HEK293 (cell line): ENCODE measurements around the gene MYLK4.

Source experiments
- CTCF ChIA-PET: fragments of 350-600 bp; formaldehyde crosslinking; extraction: SDS; loops from one replicate; lab custom pipeline; 2021; ENCODE audit warnings: antibody characterized with exemption; lab: Yijun Ruan, JAX
- POLR2A ChIA-PET: fragments of 300-600 bp; formaldehyde crosslinking; extraction: SDS; loops from one replicate; lab custom pipeline; 2020; ENCODE audit warnings: antibody characterized with exemption, inconsistent platforms; lab: Yijun Ruan, JAX
- H3K27ac ChIP-seq: fragments of 200-500 bp; sonication (Bioruptor generic); 2 replicates; pipeline ENCODE4 v1.5.1; 2014; ENCODE audit warnings: low read depth, low read length, control low read depth, inconsistent platforms; ENCODE audit errors: extremely low read depth
- H3K36me3 ChIP-seq, 2 experiments: fragments of 200-500 bp in 1 of 2; sonication (Bioruptor generic) in 1 of 2; 1 replicate in 1 of 2; 2 replicates in 1 of 2; pipeline ENCODE4 v1.5.1; 2014 to 2017; ENCODE audit warnings: inconsistent platforms in 2 of 2, low read length in 2 of 2; ENCODE audit not compliant: control insufficient read depth in 2 of 2, insufficient read depth in 1 of 2
- H3K4me1 ChIP-seq: fragments of 200-500 bp; sonication (Bioruptor generic); 2 replicates; pipeline ENCODE4 v1.5.1; 2014; ENCODE audit warnings: mild to moderate bottlenecking, low read length, inconsistent platforms; ENCODE audit not compliant: control insufficient read depth, insufficient read depth
- H3K4me3 ChIP-seq: 2 replicates; pipeline ENCODE4 v1.5.1; 2011; ENCODE audit warnings: low read depth, mild to moderate bottlenecking, control low read depth, low read length, moderate library complexity
- H3K9me3 ChIP-seq: fragments of 200-500 bp; sonication (Bioruptor generic); 2 replicates; pipeline ENCODE4 v1.5.1; 2014; ENCODE audit warnings: low read depth, low read length, inconsistent platforms; ENCODE audit not compliant: control insufficient read depth, insufficient read depth
- HOXC10 ChIP-seq: sonication (generic); formaldehyde crosslinking; IDR thresholded peaks from 2 replicates; pipeline ENCODE4 v1.8.1; 2023; ENCODE audit warnings: mild to moderate bottlenecking, missing genetic modification reagents
- KLF8 ChIP-seq: fragments of 450-650 bp; formaldehyde crosslinking; IDR thresholded peaks from 2 replicates; pipeline ENCODE4 v1.5.1; 2016; ENCODE audit warnings: missing biosample characterization, missing genetic modification characterization
- OVOL3 ChIP-seq: fragments of 450-650 bp; formaldehyde crosslinking; IDR thresholded peaks from 2 replicates; pipeline ENCODE4 v1.5.1; 2016; ENCODE audit warnings: missing biosample characterization, missing genetic modification characterization
- REST ChIP-seq: fragments of 450-650 bp; formaldehyde crosslinking; IDR thresholded peaks from 2 replicates; pipeline ENCODE4 v1.5.1; 2016; ENCODE audit warnings: missing biosample characterization, missing genetic modification characterization
- SALL2 ChIP-seq: fragments of 450-650 bp; formaldehyde crosslinking; IDR thresholded peaks from 2 replicates; pipeline ENCODE4 v1.5.0; 2017; ENCODE audit warnings: missing biosample characterization, mild to moderate bottlenecking, missing genetic modification characterization, borderline replicate concordance
- ZBTB21 ChIP-seq: fragments of 450-650 bp; formaldehyde crosslinking; IDR thresholded peaks from 2 replicates; pipeline ENCODE4 v1.5.1; 2017; ENCODE audit warnings: missing biosample characterization, missing genetic modification characterization
- ZBTB6 ChIP-seq: fragments of 450-650 bp; formaldehyde crosslinking; IDR thresholded peaks from 2 replicates; pipeline ENCODE4 v1.5.1; 2017; ENCODE audit warnings: missing biosample characterization, missing genetic modification characterization
- ZNF140 ChIP-seq: fragments of 450-650 bp; formaldehyde crosslinking; IDR thresholded peaks from 2 replicates; pipeline ENCODE4 v1.5.1; 2016; ENCODE audit warnings: missing biosample characterization, missing genetic modification characterization
- ZNF184 ChIP-seq: fragments of 450-650 bp; IDR thresholded peaks from 2 replicates; pipeline ENCODE4 v1.5.1; 2018; ENCODE audit warnings: missing biosample characterization, mild to moderate bottlenecking, missing genetic modification characterization
- ZNF292 ChIP-seq: fragments of 450-650 bp; formaldehyde crosslinking; IDR thresholded peaks from 2 replicates; pipeline ENCODE4 v1.5.1; 2016; ENCODE audit warnings: low read depth, missing biosample characterization, missing genetic modification characterization, borderline replicate concordance
- ZNF335 ChIP-seq: fragments of 450-650 bp; formaldehyde crosslinking; conservative IDR thresholded peaks from 2 replicates; pipeline ENCODE4 v1.5.1; 2016; ENCODE audit warnings: missing biosample characterization, missing genetic modification characterization
- ZNF350 ChIP-seq: fragments of 450-650 bp; formaldehyde crosslinking; IDR thresholded peaks from 2 replicates; pipeline ENCODE4 v1.5.0; 2017; ENCODE audit warnings: missing biosample characterization, mild to moderate bottlenecking, missing genetic modification characterization
- ZNF354C ChIP-seq: fragments of 450-650 bp; formaldehyde crosslinking; IDR thresholded peaks from 2 replicates; pipeline ENCODE4 v1.5.1; 2016; ENCODE audit warnings: missing biosample characterization, missing genetic modification characterization, low read depth, borderline replicate concordance
- ZNF544 ChIP-seq: fragments of 450-650 bp; formaldehyde crosslinking; IDR thresholded peaks from 2 replicates; pipeline ENCODE4 v1.5.0; 2017; ENCODE audit warnings: missing biosample characterization, missing genetic modification characterization
- ZNF555 ChIP-seq: fragments of 450-650 bp; formaldehyde crosslinking; conservative IDR thresholded peaks from 2 replicates; pipeline ENCODE4 v1.5.1; 2017; ENCODE audit warnings: missing biosample characterization, mild to moderate bottlenecking, missing genetic modification characterization, inconsistent platforms
- ZNF558 ChIP-seq: fragments of 450-650 bp; formaldehyde crosslinking; IDR thresholded peaks from 2 replicates; pipeline ENCODE4 v1.5.1; 2016; ENCODE audit warnings: missing biosample characterization, missing genetic modification characterization
- ZNF561 ChIP-seq: fragments of 450-650 bp; IDR thresholded peaks from 2 replicates; pipeline ENCODE4 v1.5.1; 2018; ENCODE audit warnings: missing biosample characterization, missing genetic modification characterization, borderline replicate concordance
- ZNF585B ChIP-seq: fragments of 450-650 bp; formaldehyde crosslinking; IDR thresholded peaks from 2 replicates; pipeline ENCODE4 v1.5.1; 2016; ENCODE audit warnings: missing biosample characterization, missing genetic modification characterization
- ZNF747 ChIP-seq: fragments of 450-650 bp; formaldehyde crosslinking; IDR thresholded peaks from 2 replicates; pipeline ENCODE4 v1.5.1; 2016; ENCODE audit warnings: missing biosample characterization, missing genetic modification characterization
- ZNF785 ChIP-seq: fragments of 450-650 bp; formaldehyde crosslinking; IDR thresholded peaks from 2 replicates; pipeline ENCODE4 v1.5.1; 2016; ENCODE audit warnings: missing biosample characterization, missing genetic modification characterization
- ZSCAN16 ChIP-seq: fragments of 450-650 bp; formaldehyde crosslinking; IDR thresholded peaks from 2 replicates; pipeline ENCODE4 v1.5.1; 2016; ENCODE audit warnings: missing biosample characterization, missing genetic modification characterization
- TF ChIP-seq, protein P1 (sequence below): fragments of 450-650 bp; formaldehyde crosslinking; IDR thresholded peaks from 2 replicates; pipeline ENCODE4 v1.5.1; 2016; ENCODE audit warnings: missing biosample characterization, missing genetic modification characterization
- TF ChIP-seq, protein P2 (sequence below): fragments of 450-650 bp; formaldehyde crosslinking; IDR thresholded peaks from 2 replicates; pipeline ENCODE4 v1.5.0; 2017; ENCODE audit warnings: missing biosample characterization, missing genetic modification characterization, borderline replicate concordance
- TF ChIP-seq, protein P3 (sequence below): fragments of 450-650 bp; formaldehyde crosslinking; IDR thresholded peaks from 2 replicates; pipeline ENCODE4 v1.5.1; 2016; ENCODE audit warnings: missing biosample characterization, missing genetic modification characterization, borderline replicate concordance

MYLK4 gene

DNA sequence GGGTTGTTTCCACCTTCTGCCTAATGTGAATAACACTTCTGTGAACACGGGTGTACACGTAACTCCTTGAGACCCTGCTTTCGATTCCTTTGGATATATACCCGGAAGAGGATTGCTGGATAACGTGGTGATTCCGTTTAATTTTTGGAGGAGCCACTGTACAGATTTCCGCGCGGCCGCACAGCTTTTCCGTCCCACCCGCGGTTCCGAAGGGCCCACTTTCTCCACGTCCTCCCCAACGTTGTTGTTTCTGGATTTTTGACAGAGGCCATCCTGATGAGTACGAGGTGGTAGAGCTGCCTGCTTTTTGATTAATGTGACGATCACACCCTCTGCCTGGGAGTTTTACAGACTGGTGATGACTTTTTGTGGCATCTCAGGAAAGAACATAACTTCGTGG lies 114.0 kb downstream of the MYLK4 start:
- peaks cover 6% of the 10 kb centered on the region; the same call in 1 of the 2 replicates for H3K4me1 ChIP-seq
- H3K27ac ChIP-seq: no peak overlapping the region
- no peaks in the 10 kb centered on the region for H3K36me3 ChIP-seq
- ChIA-PET CTCF (no interaction called here), POLR2A (interaction anchor here (0.7 kb wide), 1 partner anchor 81 kb away, joined by 4 read pairs; no protein-coding TSS in a partner anchor)
- H3K9me3 ChIP-seq: no peaks in the 10 kb centered on the region
- TF ChIP-seq ZNF544 (tag by site-specific recombination) (no peak), OVOL3 (tag by site-specific recombination) (no peak), ZNF292 (no peak), ZSCAN16 (tag by site-specific recombination) (no peak), ZNF747 (tag by site-specific recombination) (no peak), ZNF561 (no peak), ZNF558 (tag by site-specific recombination) (no peak), SALL2 (tag by site-specific recombination) (no peak), ZNF350 (no peak), HOXC10 (CRISPR knock-in tag) (no peak), ZNF585B (no peak), ZNF140 (tag by site-specific recombination) (no peak), ZNF785 (no peak)
- TF ChIP-seq, protein P1, sequence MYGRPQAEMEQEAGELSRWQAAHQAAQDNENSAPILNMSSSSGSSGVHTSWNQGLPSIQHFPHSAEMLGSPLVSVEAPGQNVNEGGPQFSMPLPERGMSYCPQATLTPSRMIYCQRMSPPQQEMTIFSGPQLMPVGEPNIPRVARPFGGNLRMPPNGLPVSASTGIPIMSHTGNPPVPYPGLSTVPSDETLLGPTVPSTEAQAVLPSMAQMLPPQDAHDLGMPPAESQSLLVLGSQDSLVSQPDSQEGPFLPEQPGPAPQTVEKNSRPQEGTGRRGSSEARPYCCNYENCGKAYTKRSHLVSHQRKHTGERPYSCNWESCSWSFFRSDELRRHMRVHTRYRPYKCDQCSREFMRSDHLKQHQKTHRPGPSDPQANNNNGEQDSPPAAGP (tag by site-specific recombination): no peak
- TF ChIP-seq, protein P2, sequence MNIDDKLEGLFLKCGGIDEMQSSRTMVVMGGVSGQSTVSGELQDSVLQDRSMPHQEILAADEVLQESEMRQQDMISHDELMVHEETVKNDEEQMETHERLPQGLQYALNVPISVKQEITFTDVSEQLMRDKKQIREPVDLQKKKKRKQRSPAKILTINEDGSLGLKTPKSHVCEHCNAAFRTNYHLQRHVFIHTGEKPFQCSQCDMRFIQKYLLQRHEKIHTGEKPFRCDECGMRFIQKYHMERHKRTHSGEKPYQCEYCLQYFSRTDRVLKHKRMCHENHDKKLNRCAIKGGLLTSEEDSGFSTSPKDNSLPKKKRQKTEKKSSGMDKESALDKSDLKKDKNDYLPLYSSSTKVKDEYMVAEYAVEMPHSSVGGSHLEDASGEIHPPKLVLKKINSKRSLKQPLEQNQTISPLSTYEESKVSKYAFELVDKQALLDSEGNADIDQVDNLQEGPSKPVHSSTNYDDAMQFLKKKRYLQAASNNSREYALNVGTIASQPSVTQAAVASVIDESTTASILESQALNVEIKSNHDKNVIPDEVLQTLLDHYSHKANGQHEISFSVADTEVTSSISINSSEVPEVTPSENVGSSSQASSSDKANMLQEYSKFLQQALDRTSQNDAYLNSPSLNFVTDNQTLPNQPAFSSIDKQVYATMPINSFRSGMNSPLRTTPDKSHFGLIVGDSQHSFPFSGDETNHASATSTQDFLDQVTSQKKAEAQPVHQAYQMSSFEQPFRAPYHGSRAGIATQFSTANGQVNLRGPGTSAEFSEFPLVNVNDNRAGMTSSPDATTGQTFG (tag by site-specific recombination): no peak
- H3K4me3 ChIP-seq: no peak overlapping the region

DNA sequence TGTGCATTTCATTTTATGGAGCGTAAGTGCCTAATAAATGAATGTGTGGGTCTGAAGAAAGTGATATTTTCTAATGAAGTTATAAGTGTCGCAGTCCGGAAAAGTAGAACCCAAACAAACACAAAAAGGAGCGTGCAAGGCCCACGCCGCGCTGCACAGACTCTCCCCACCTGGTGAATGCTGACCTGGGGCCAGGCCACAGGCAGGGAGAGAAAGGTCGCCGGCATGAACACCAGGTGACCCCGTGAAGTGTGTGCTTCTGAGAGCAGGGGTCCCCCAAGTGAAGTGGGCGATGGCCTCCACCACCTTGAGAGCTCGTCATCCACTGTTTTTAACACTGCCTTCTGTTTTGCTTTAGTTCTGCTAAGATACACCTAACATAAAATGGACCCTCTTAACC lies 114.8 kb downstream of the MYLK4 start:
- POLR2A ChIA-PET: no interaction called here
- H3K4me1 ChIP-seq: peaks cover 12% of the 10 kb centered on the region
- CTCF ChIA-PET: interaction anchor here (0.8 to 3.2 kb wide), 10 partner anchors 9 to 1039 kb away, joined by 3 to 34 read pairs (median 6); no protein-coding TSS in a partner anchor
- no peaks in the 10 kb centered on the region for H3K9me3 ChIP-seq
- H3K36me3 ChIP-seq: no peaks in the 10 kb centered on the region
- no peak overlapping the region for H3K4me3 ChIP-seq
- no peak overlapping the region for H3K27ac ChIP-seq
- no peak for TF ChIP-seq ZNF354C
- TF ChIP-seq ZNF555 (tag by site-specific recombination): no peak
- no peak for TF ChIP-seq ZBTB21 (tag by site-specific recombination)
- no peak for TF ChIP-seq ZNF184 (tag by site-specific recombination)
- TF ChIP-seq REST (tag by site-specific recombination): no peak
- no peak for TF ChIP-seq KLF8
- no peak for TF ChIP-seq ZNF335 (tag by site-specific recombination)
- TF ChIP-seq, protein P3, sequence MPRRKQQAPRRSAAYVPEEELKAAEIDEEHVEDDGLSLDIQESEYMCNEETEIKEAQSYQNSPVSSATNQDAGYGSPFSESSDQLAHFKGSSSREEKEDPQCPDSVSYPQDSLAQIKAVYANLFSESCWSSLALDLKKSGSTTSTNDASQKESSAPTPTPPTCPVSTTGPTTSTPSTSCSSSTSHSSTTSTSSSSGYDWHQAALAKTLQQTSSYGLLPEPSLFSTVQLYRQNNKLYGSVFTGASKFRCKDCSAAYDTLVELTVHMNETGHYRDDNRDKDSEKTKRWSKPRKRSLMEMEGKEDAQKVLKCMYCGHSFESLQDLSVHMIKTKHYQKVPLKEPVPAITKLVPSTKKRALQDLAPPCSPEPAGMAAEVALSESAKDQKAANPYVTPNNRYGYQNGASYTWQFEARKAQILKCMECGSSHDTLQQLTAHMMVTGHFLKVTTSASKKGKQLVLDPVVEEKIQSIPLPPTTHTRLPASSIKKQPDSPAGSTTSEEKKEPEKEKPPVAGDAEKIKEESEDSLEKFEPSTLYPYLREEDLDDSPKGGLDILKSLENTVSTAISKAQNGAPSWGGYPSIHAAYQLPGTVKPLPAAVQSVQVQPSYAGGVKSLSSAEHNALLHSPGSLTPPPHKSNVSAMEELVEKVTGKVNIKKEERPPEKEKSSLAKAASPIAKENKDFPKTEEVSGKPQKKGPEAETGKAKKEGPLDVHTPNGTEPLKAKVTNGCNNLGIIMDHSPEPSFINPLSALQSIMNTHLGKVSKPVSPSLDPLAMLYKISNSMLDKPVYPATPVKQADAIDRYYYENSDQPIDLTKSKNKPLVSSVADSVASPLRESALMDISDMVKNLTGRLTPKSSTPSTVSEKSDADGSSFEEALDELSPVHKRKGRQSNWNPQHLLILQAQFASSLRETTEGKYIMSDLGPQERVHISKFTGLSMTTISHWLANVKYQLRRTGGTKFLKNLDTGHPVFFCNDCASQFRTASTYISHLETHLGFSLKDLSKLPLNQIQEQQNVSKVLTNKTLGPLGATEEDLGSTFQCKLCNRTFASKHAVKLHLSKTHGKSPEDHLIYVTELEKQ (tag by site-specific recombination): no peak
- no peak for TF ChIP-seq ZBTB6
